Stimulated activated CD4-positive, alpha-beta T cell treated with anti-CD3 and anti-CD28 coated beads, Interleukin-1b, Interleukin-23, amount 100 ng/mL, for 1 hour (primary cell): ENCODE data around the gene AMPD2.
"Not testable (repeated sequence)": the region's sequence is repeated elsewhere in the genome, so short reads cannot be mapped to it uniquely, and the experiment has no call there.

Source experiments
- DNase-seq, 2 donors: peaks; one replicate each; pipeline ENCODE4 v3.0.0-alpha.2; 2020; ENCODE audit warnings: low read depth in 2 of 2

The AMPD2 gene

DNA sequence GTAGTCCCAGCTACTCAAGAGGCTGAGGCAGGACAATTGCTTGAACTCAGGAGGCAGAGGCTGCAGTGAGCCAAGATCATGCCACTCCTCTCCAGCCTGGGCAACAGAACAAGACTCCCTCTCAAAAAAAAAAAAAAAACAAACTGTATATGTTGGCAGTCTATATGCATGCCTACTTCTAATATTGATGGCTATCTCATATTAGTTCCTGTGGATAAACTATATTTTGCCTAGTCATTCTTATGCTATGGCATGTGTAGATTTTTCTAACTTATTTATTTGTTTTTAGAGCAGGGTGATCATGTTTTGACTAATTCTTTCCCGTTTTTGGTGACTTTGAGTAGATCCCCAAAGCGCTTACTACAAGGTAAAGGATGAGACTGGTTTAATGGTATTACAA is 59.0 kb downstream of the AMPD2 start:
- DNase-seq = not testable (repeated sequence)
